GM23248 (cell line): Measurements from ENCODE around the gene ZNF358.

ENCODE experiments used
- EZH2 ChIP-seq: fragments of 200-600 bp; sonication (generic); IDR thresholded peaks from 2 replicates; pipeline ENCODE4 v1.6.1; 2018; ENCODE audit warnings: antibody characterized with exemption, mild to moderate bottlenecking; ENCODE audit not compliant: insufficient read depth, poor library complexity, severe bottlenecking
- EZH2phosphoT487 ChIP-seq: fragments of 200-600 bp; sonication (generic); IDR thresholded peaks from 2 replicates; pipeline ENCODE4 v1.6.1; 2018; ENCODE audit warnings: antibody characterized with exemption, moderate library complexity, mild to moderate bottlenecking, low read depth; ENCODE audit not compliant: insufficient read depth

GRCh38 chr19:7505682-7506384 lies 10.1 kb upstream of the ZNF358 start:
- TF ChIP-seq EZH2 (no peak), EZH2phosphoT487 (no peak)
